ENCODE results near the gene GPR32.
"Not testable (repeated sequence)": the region's sequence is repeated elsewhere in the genome, so short reads cannot be mapped to it uniquely, and the experiment has no call there.

Gene GPR32

GRCh38 chr19:50749490-50749889, 20.8 kb upstream of the GPR32 start:
- WGBS, 2 experiments (ENCODE audit: insufficient coverage in 2 of 2): 64 to 67% methylated on average over 1 of the region's 6 CpGs

GRCh38 chr19:50750010-50750409, 20.3 kb upstream of the GPR32 start:
- no peaks in the 10 kb centered on the region for H3K9me3 ChIP-seq (ENCODE audit: control insufficient read depth, low read length)
- no peak overlapping the region for H3K4me3 ChIP-seq (ENCODE audit: extremely low read depth, insufficient read depth, low read length, poor library complexity, severe bottlenecking)
- H3K4me1 ChIP-seq (ENCODE audit: control insufficient read depth, insufficient read depth, low read length, poor library complexity, severe bottlenecking): no peaks in the 10 kb centered on the region
- no peaks in the 10 kb centered on the region for H3K36me3 ChIP-seq (ENCODE audit: control insufficient read depth, insufficient read depth, low read length)
- 80 to 86% methylated on average over 12 to 15 of the region's 15 CpGs for WGBS, 2 experiments (ENCODE audit: insufficient coverage in 2 of 2)
- H3K27ac ChIP-seq (ENCODE audit: low read depth, low read length, severe bottlenecking): no peak overlapping the region

More at GRCh38 chr19:50749490-50749889, 20.8 kb upstream of the GPR32 start:
- no peak overlapping the region for H3K27ac ChIP-seq (ENCODE audit: low read depth, low read length, severe bottlenecking)
- H3K4me1 ChIP-seq (ENCODE audit: control insufficient read depth, insufficient read depth, low read length, poor library complexity, severe bottlenecking): no peaks in the 10 kb centered on the region
- no peak overlapping the region for H3K4me3 ChIP-seq (ENCODE audit: extremely low read depth, insufficient read depth, low read length, poor library complexity, severe bottlenecking)
- no peaks in the 10 kb centered on the region for H3K36me3 ChIP-seq (ENCODE audit: control insufficient read depth, insufficient read depth, low read length)
- no peaks in the 10 kb centered on the region for H3K9me3 ChIP-seq (ENCODE audit: control insufficient read depth, low read length)

GRCh38 chr19:50753879-50754278, 16.4 kb upstream of the GPR32 start:
- Histone ChIP-seq H3K4me3 (ENCODE audit: extremely low read depth, insufficient read depth, low read length, poor library complexity, severe bottlenecking) (no peak overlapping the region), H3K4me1 (ENCODE audit: control insufficient read depth, insufficient read depth, low read length, poor library complexity, severe bottlenecking) (no peaks in the 10 kb centered on the region), H3K9me3 (ENCODE audit: control insufficient read depth, low read length) (no peaks in the 10 kb centered on the region), H3K27ac (ENCODE audit: low read depth, low read length, severe bottlenecking) (no peak overlapping the region), H3K36me3 (ENCODE audit: control insufficient read depth, insufficient read depth, low read length) (no peaks in the 10 kb centered on the region)
- 73 to 90% methylated on average over 2 to 3 of the region's 4 CpGs for WGBS, 2 experiments (ENCODE audit: insufficient coverage in 2 of 2)

GRCh38 chr19:50756244-50756643, 14.0 kb upstream of the GPR32 start:
- not testable (repeated sequence) for H3K4me1 ChIP-seq (ENCODE audit: control insufficient read depth, insufficient read depth, low read length, poor library complexity, severe bottlenecking); H3K4me3 ChIP-seq (ENCODE audit: extremely low read depth, insufficient read depth, low read length, poor library complexity, severe bottlenecking); H3K27ac ChIP-seq (ENCODE audit: low read depth, low read length, severe bottlenecking); H3K36me3 ChIP-seq (ENCODE audit: control insufficient read depth, insufficient read depth, low read length); H3K9me3 ChIP-seq (ENCODE audit: control insufficient read depth, low read length)
- 62 to 64% methylated on average over 6 to 8 of the region's 8 CpGs for WGBS, 2 experiments (ENCODE audit: insufficient coverage in 2 of 2)

- H3K9me3 ChIP-seq (ENCODE audit: control insufficient read depth, low read length); H3K36me3 ChIP-seq (ENCODE audit: control insufficient read depth, insufficient read depth, low read length); H3K4me1 ChIP-seq (ENCODE audit: control insufficient read depth, insufficient read depth, low read length, poor library complexity, severe bottlenecking); H3K27ac ChIP-seq (ENCODE audit: low read depth, low read length, severe bottlenecking); H3K4me3 ChIP-seq (ENCODE audit: extremely low read depth, insufficient read depth, low read length, poor library complexity, severe bottlenecking): not testable (repeated sequence)
- WGBS, 2 experiments (ENCODE audit: insufficient coverage in 2 of 2): 90% methylated on average over 2 of the region's 3 CpGs; no CpG with 5 or more reads in 1 of the 2 experiments
Measured at GRCh38 chr19:50757624-50758023, 12.6 kb upstream of the GPR32 start.

GRCh38 chr19:50759076-50759475, 11.2 kb upstream of the GPR32 start:
- H3K4me3 ChIP-seq (ENCODE audit: extremely low read depth, insufficient read depth, low read length, poor library complexity, severe bottlenecking); H3K27ac ChIP-seq (ENCODE audit: low read depth, low read length, severe bottlenecking); H3K4me1 ChIP-seq (ENCODE audit: control insufficient read depth, insufficient read depth, low read length, poor library complexity, severe bottlenecking); H3K9me3 ChIP-seq (ENCODE audit: control insufficient read depth, low read length); H3K36me3 ChIP-seq (ENCODE audit: control insufficient read depth, insufficient read depth, low read length): not testable (repeated sequence)
- 91 to 100% methylated on average over 1 to 9 of the region's 18 CpGs for whole genome bisulfite sequencing, 2 experiments (ENCODE audit: insufficient coverage in 2 of 2)

- WGBS, 2 experiments (ENCODE audit: insufficient coverage in 2 of 2): 59% methylated on average over 2 of the region's 4 CpGs; no CpG with 5 or more reads in 1 of the 2 experiments
Measured at GRCh38 chr19:50759886-50760285, 10.4 kb upstream of the GPR32 start.

GRCh38 chr19:50761501-50761900, 8.8 kb upstream of the GPR32 start:
- H3K9me3 ChIP-seq (ENCODE audit: control insufficient read depth, low read length); H3K4me1 ChIP-seq (ENCODE audit: control insufficient read depth, insufficient read depth, low read length, poor library complexity, severe bottlenecking); H3K27ac ChIP-seq (ENCODE audit: low read depth, low read length, severe bottlenecking); H3K4me3 ChIP-seq (ENCODE audit: extremely low read depth, insufficient read depth, low read length, poor library complexity, severe bottlenecking); H3K36me3 ChIP-seq (ENCODE audit: control insufficient read depth, insufficient read depth, low read length): not testable (repeated sequence)
- 45 to 76% methylated on average over 2 to 3 of the region's 3 CpGs for WGBS, 2 experiments (ENCODE audit: insufficient coverage in 2 of 2)

More at GRCh38 chr19:50759886-50760285, 10.4 kb upstream of the GPR32 start:
- H3K27ac ChIP-seq (ENCODE audit: low read depth, low read length, severe bottlenecking): no peak overlapping the region
- H3K36me3 ChIP-seq (ENCODE audit: control insufficient read depth, insufficient read depth, low read length): no peaks in the 10 kb centered on the region
- no peak overlapping the region for H3K4me3 ChIP-seq (ENCODE audit: extremely low read depth, insufficient read depth, low read length, poor library complexity, severe bottlenecking)
- no peaks in the 10 kb centered on the region for H3K4me1 ChIP-seq (ENCODE audit: control insufficient read depth, insufficient read depth, low read length, poor library complexity, severe bottlenecking)
- no peaks in the 10 kb centered on the region for H3K9me3 ChIP-seq (ENCODE audit: control insufficient read depth, low read length)

- not testable (repeated sequence) for H3K36me3 ChIP-seq (ENCODE audit: control insufficient read depth, insufficient read depth, low read length); H3K4me1 ChIP-seq (ENCODE audit: control insufficient read depth, insufficient read depth, low read length, poor library complexity, severe bottlenecking); H3K9me3 ChIP-seq (ENCODE audit: control insufficient read depth, low read length); H3K27ac ChIP-seq (ENCODE audit: low read depth, low read length, severe bottlenecking); H3K4me3 ChIP-seq (ENCODE audit: extremely low read depth, insufficient read depth, low read length, poor library complexity, severe bottlenecking)
- WGBS, 2 experiments (ENCODE audit: insufficient coverage in 2 of 2): 70 to 100% methylated on average over 1 to 4 of the region's 13 CpGs
Measured at GRCh38 chr19:50763521-50763920, 6.7 kb upstream of the GPR32 start.

- 73 to 82% methylated on average over 5 to 6 of the region's 7 CpGs for WGBS, 2 experiments (ENCODE audit: insufficient coverage in 2 of 2)
- Histone ChIP-seq H3K9me3 (ENCODE audit: control insufficient read depth, low read length) (no peaks in the 10 kb centered on the region), H3K4me3 (ENCODE audit: extremely low read depth, insufficient read depth, low read length, poor library complexity, severe bottlenecking) (no peak overlapping the region), H3K36me3 (ENCODE audit: control insufficient read depth, insufficient read depth, low read length) (no peaks in the 10 kb centered on the region), H3K27ac (ENCODE audit: low read depth, low read length, severe bottlenecking) (no peak overlapping the region), H3K4me1 (ENCODE audit: control insufficient read depth, insufficient read depth, low read length, poor library complexity, severe bottlenecking) (no peaks in the 10 kb centered on the region)
Measured at GRCh38 chr19:50764409-50764808, 5.9 kb upstream of the GPR32 start.

GRCh38 chr19:50766746-50767145, 3.5 kb upstream of the GPR32 start:
- not testable (repeated sequence) for H3K27ac ChIP-seq (ENCODE audit: low read depth, low read length, severe bottlenecking); H3K4me3 ChIP-seq (ENCODE audit: extremely low read depth, insufficient read depth, low read length, poor library complexity, severe bottlenecking); H3K4me1 ChIP-seq (ENCODE audit: control insufficient read depth, insufficient read depth, low read length, poor library complexity, severe bottlenecking); H3K9me3 ChIP-seq (ENCODE audit: control insufficient read depth, low read length); H3K36me3 ChIP-seq (ENCODE audit: control insufficient read depth, insufficient read depth, low read length)
- 82 to 90% methylated on average over 8 to 9 of the region's 12 CpGs for WGBS, 2 experiments (ENCODE audit: insufficient coverage in 2 of 2)

All from mesodermal cell (in vitro differentiated cells).